Endothelial cell of umbilical vein (primary cell): ENCODE results near the gene IMPA2. TPM values are rescaled to one million over a fixed set of nuclear protein-coding genes. Genes with fewer than 3 reads are reported as not detected.

ENCODE experiments used
- BruUV-seq: library from RNA; stranded (reverse); fragments of 400-500 nt; replicated peaks from 2 replicates; lab custom pipeline; 2021; lab: Mats Ljungman, UMichigan
- CTCF ChIA-PET: fragments of 300-600, 350-600 bp; sonication (Branson Sonifier 250); formaldehyde crosslinking; loops from one replicate; lab custom pipeline; 2021; ENCODE audit warnings: antibody characterized with exemption, inconsistent platforms; lab: Charles Lee
- POLR2A ChIA-PET: fragments of 300-600, 350-600 bp; sonication (Branson Sonifier 250); formaldehyde crosslinking; loops from one replicate; lab custom pipeline; 2021; ENCODE audit warnings: antibody characterized with exemption, inconsistent platforms; lab: Charles Lee
- DNase-seq: peaks from one replicate; pipeline ENCODE4 v3.0.0-alpha.2; 2011; ENCODE audit warnings: low read depth, low spot score
- FAIRE-seq: peaks from 2 replicates; lab custom pipeline; 2011; peaks lifted over from hg19 to GRCh38; lab: Jason Lieb, UNC
- H2AFZ ChIP-seq: 2 replicates; pipeline ENCODE4 v1.6.0; 2012; ENCODE audit warnings: low read depth, low read length, control low read depth, inconsistent platforms
- H3K27ac ChIP-seq: 2 replicates; pipeline ENCODE4 v1.5.1; 2011; ENCODE audit warnings: low read depth, mild to moderate bottlenecking, control low read depth, low read length, moderate library complexity; ENCODE audit not compliant: insufficient read depth
- H3K27me3 ChIP-seq, 2 experiments: 2 replicates each; pipeline versions ENCODE4 v1.6.0 to v1.6.1; 2011; ENCODE audit warnings: low read length in 2 of 2, mixed read lengths in 1 of 2; ENCODE audit not compliant: control insufficient read depth in 2 of 2, insufficient read depth in 2 of 2
- H3K36me3 ChIP-seq, 2 experiments: 2 replicates in 1 of 2; 3 replicates in 1 of 2; pipeline ENCODE4 v1.5.1; 2011; ENCODE audit warnings: low read length in 2 of 2, mild to moderate bottlenecking in 1 of 2, moderate library complexity in 1 of 2; ENCODE audit not compliant: control insufficient read depth in 2 of 2, insufficient read depth in 2 of 2; ENCODE audit errors: extremely low read depth in 1 of 2
- H3K4me1 ChIP-seq: 3 replicates; pipeline ENCODE4 v1.5.1; 2011; ENCODE audit warnings: mild to moderate bottlenecking, low read length; ENCODE audit not compliant: control insufficient read depth, insufficient read depth; ENCODE audit errors: extremely low read depth
- H3K4me2 ChIP-seq: 2 replicates; pipeline ENCODE4 v1.6.1; 2011; ENCODE audit warnings: low read length, control low read depth, mixed read lengths; ENCODE audit not compliant: insufficient read depth
- H3K4me3 ChIP-seq, 3 experiments: fragments of 200-600 bp in 1 of 3; sonication (generic), shearing (Covaris generic) in 1 of 3; replicated peaks in 1 of 3; 2 replicates each; pipeline ENCODE4 v1.5.1; 2011 to 2016; ENCODE audit warnings: control low read depth in 3 of 3, low read length in 3 of 3, mild to moderate bottlenecking in 2 of 3, inconsistent platforms in 1 of 3, low read depth in 1 of 3, moderate library complexity in 1 of 3; ENCODE audit not compliant: insufficient read depth in 1 of 3
- H3K79me2 ChIP-seq: 2 replicates; pipeline ENCODE4 v1.6.0; 2012; ENCODE audit warnings: low read length, inconsistent platforms; ENCODE audit not compliant: control insufficient read depth, insufficient read depth
- H3K9ac ChIP-seq: replicated peaks from 2 replicates; pipeline ENCODE3; 2011; ENCODE audit warnings: low read length, control low read depth; ENCODE audit not compliant: insufficient read depth; ENCODE audit errors: extremely low read depth
- H3K9me1 ChIP-seq: replicated peaks from 3 replicates; pipeline ENCODE4 v1.6.0; 2011; ENCODE audit warnings: mild to moderate bottlenecking, low read length; ENCODE audit not compliant: control insufficient read depth, insufficient read depth; ENCODE audit errors: extremely low read depth
- H3K9me3 ChIP-seq: replicated peaks from 2 replicates; pipeline ENCODE4 v1.5.1; 2012; ENCODE audit warnings: low read length, inconsistent platforms; ENCODE audit not compliant: control insufficient read depth, insufficient read depth
- H4K20me1 ChIP-seq: replicated peaks from 2 replicates; pipeline ENCODE3; 2011; ENCODE audit warnings: mild to moderate bottlenecking, low read length; ENCODE audit not compliant: control insufficient read depth, insufficient read depth; ENCODE audit errors: extremely low read depth
- CTCF ChIP-seq, 2 donors: IDR thresholded peaks; 1 replicate in 1 of 2; 2 replicates in 1 of 2; pipeline ENCODE4 v1.5.1; 2011; ENCODE audit warnings: low read length in 2 of 2, mild to moderate bottlenecking in 2 of 2, moderate library complexity in 2 of 2, control low read depth in 1 of 2, inconsistent platforms in 1 of 2, low read depth in 1 of 2; ENCODE audit not compliant: insufficient read depth in 1 of 2; ENCODE audit errors: extremely low read depth in 1 of 2
- EZH2 ChIP-seq: IDR thresholded peaks from 2 replicates; pipeline ENCODE4 v1.6.1; 2012; ENCODE audit warnings: borderline replicate concordance, low read depth, mild to moderate bottlenecking, moderate library complexity, low read length, inconsistent platforms; ENCODE audit not compliant: severe bottlenecking
- FOS ChIP-seq: IDR thresholded peaks from 2 replicates; pipeline ENCODE4 v1.6.1; 2011; ENCODE audit warnings: mild to moderate bottlenecking, low read length, moderate library complexity, borderline replicate concordance; ENCODE audit not compliant: insufficient read depth
- GATA2 ChIP-seq: IDR thresholded peaks from 2 replicates; pipeline ENCODE4 v1.7.0; 2011; ENCODE audit warnings: low read depth, mild to moderate bottlenecking, moderate library complexity, mixed read lengths, low read length; ENCODE audit not compliant: insufficient read length, insufficient read depth
- MYC ChIP-seq: IDR thresholded peaks from one replicate; pipeline ENCODE4 v1.6.1; 2011; ENCODE audit warnings: mild to moderate bottlenecking, low read depth, low read length
- dilution Hi-C: fragments of 300-500 bp; cut with MboI; formaldehyde crosslinking; loops from one replicate; pipeline ENCODE4 v1.15.0; 2019; ENCODE audit warnings: low sequenced_read_pairs; ENCODE audit not compliant: extremely low pct_ligation_motif_present
- intact Hi-C: fragments of 100-400 bp; cut with micrococcal nuclease; formaldehyde crosslinking; loops from one replicate; pipeline ENCODE4 v1.10.0; 2022
- polyA plus RNA-seq, 4 experiments: library from polyadenylated mRNA; depleted of rRNA in 3 of 4; stranded (reverse) in 3 of 4; unstranded in 1 of 4; fragments of >200 nt; gene quantifications; 2 replicates each; pipeline versions ENCODE4 v1.2.1 to v1.2.3, GENCODE V29; 2011 to 2012; ENCODE audit warnings: missing spikeins in 1 of 4
- total RNA-seq: library from RNA; stranded (reverse); gene quantifications from 2 replicates; pipeline ENCODE4 v1.2.3, GENCODE V29; 2021

Gene IMPA2
- total and polyA plus RNA-seq, 2 donors (not counting 3 experiments of a cell fraction or from before 2014, with no cell fraction given), result 6.1 to 8.0 TPM

DNA sequence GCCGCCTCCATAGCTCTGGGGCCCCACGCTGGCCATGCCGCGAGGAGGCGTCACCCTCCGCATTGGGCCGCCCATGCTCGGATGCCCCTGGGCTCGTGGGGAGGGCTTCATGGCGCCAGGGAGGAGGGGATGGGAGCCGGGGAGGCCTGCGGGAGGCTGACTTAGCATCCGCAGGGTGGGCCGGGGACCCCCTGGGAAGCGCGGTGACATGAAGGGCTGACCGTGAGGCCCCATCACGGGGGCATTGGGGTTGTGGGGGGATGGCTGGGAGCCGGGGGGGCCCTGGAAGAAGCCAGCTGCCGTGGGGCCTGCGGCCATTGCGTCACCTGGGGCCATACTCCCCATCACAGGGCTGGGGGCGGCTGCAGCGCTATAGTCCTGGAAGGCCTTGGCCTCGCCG, 86.4 kb downstream of the IMPA2 start:
- Histone ChIP-seq H3K9me1 (no peaks in the 10 kb centered on the region), H3K9ac (no peak overlapping the region), H3K27me3 (no peaks in the 10 kb centered on the region), H3K27ac (no peak overlapping the region), H3K9me3 (no peaks in the 10 kb centered on the region), H3K79me2 (no peaks in the 10 kb centered on the region), H3K4me3 (no peak overlapping the region), H3K4me1 (peaks cover 9% of the 10 kb centered on the region), H3K4me2 (no peak overlapping the region), H2AFZ (no peak overlapping the region), H4K20me1 (no peaks in the 10 kb centered on the region), H3K36me3 (no peaks in the 10 kb centered on the region)
- dilution Hi-C loops, result no loop called here
- TF ChIP-seq EZH2, result no peak
- no peak for TF ChIP-seq MYC
- no peak for TF ChIP-seq GATA2
- TF ChIP-seq CTCF (IDR thresholded peaks at IDR 0.05; ENCODE audit: extremely low read depth in 1 of 2, insufficient read depth in 1 of 2, low read depth in 1 of 2, low read length in 2 of 2), result no peak
- TF ChIP-seq FOS, result no peak
- DNase-seq (no peak), FAIRE-seq (no peak)
- ChIA-PET POLR2A (no interaction called here), CTCF (interaction anchor here (0.7 to 2.7 kb wide), 5 partner anchors 22 to 204 kb away, joined by 3 to 28 read pairs (median 6); no protein-coding TSS in a partner anchor)
- intact Hi-C loops, result loop anchor here (1.0 kb wide), 1 partner anchor 170 kb away; no protein-coding TSS in a partner anchor
- BruUV-seq, result no TSS peak
